ENCODE results near the gene AP1S1.

- TF ChIP-seq, protein P1, sequence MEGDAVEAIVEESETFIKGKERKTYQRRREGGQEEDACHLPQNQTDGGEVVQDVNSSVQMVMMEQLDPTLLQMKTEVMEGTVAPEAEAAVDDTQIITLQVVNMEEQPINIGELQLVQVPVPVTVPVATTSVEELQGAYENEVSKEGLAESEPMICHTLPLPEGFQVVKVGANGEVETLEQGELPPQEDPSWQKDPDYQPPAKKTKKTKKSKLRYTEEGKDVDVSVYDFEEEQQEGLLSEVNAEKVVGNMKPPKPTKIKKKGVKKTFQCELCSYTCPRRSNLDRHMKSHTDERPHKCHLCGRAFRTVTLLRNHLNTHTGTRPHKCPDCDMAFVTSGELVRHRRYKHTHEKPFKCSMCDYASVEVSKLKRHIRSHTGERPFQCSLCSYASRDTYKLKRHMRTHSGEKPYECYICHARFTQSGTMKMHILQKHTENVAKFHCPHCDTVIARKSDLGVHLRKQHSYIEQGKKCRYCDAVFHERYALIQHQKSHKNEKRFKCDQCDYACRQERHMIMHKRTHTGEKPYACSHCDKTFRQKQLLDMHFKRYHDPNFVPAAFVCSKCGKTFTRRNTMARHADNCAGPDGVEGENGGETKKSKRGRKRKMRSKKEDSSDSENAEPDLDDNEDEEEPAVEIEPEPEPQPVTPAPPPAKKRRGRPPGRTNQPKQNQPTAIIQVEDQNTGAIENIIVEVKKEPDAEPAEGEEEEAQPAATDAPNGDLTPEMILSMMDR (IDR thresholded peaks at IDR 0.05; ENCODE audit: insufficient read depth, low read depth, low read length), result no peak
- no peak for TF ChIP-seq EZH2 (IDR thresholded peaks at IDR 0.05; ENCODE audit: insufficient read depth, low read length)
These were observed 5.7 kb downstream of the AP1S1 start for GRCh38 chr7:101159696-101160674.
